ENCODE data around the gene CD44.
"Not testable (repeated sequence)": the region's sequence is repeated elsewhere in the genome, so short reads cannot be mapped to it uniquely, and the experiment has no call there.

CD44 gene

GRCh38 chr11:35138943-35139721 lies at the start of gene CD44:
Gene CD44, plus strand, starts transcription at chr11:35139171. Its CDS starts 133 bp downstream, at chr11:35139304.
- DNase-seq (ENCODE audit: low read depth in 3 of 3) = peak in 1 of 3 donors; percentile 35

DNA sequence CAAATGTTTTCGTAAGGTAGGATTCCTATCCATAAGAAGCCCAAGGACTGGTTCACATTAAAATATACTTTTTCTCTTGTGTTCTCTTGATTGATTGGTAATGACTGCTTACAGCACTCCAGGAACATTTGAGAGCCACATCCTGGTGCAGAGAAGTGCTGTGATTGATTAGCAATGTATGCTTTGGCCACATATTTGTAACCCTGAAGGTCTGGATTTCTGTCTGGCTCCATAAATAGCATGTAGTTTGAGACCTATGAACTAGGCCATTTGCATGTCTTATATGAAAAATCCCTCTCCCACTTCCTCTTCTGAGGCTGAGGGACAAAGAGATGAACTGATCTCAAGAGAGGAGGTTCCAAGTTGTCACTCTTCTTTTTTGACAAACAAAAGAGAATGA lies 49.3 kb upstream of the CD44 start:
- no peak for DNase-seq (ENCODE audit: low read depth in 3 of 3)

DNA sequence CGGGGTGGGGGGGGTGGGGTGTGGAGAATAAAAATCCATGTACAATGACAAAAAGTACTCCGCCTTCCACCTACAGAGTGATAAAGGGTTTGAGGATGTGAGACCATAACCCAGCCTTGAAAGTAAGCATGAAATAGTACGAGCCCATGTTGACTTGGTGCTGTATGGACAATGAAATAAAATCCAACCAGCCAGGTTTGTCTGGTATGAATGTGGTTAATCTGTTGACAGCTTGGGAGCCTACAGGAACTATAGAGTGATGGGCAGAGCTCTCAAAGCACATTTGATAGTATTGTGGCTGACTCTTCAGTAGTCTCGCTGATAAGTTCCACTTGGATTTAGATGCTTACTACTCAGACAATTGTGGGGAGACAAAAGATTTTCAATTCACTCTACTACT lies 48.8 kb upstream of the CD44 start:
- no peak for DNase-seq (ENCODE audit: low read depth in 3 of 3)

DNA sequence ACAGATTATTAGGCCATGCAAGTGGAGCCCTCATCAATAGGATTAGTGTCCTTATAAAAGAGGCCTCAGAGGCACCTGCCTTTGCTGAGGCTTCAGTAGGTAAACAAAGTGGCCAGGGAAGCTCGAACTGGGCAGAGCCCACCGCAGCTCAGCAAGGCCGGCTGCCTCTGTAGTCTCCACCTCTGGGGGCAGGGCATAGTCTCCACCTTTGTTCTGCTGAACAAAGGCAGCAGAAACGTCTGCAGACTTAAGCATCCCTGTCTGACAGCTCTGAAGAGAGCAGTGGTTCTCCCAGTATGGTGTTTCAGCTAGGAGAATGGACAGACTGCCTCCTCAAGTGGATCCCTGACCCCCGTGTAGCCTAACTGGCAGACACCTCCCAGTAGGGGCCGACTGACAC lies 48.0 kb upstream of the CD44 start:
- DNase-seq (ENCODE audit: low read depth in 3 of 3) = not testable (repeated sequence)

DNA sequence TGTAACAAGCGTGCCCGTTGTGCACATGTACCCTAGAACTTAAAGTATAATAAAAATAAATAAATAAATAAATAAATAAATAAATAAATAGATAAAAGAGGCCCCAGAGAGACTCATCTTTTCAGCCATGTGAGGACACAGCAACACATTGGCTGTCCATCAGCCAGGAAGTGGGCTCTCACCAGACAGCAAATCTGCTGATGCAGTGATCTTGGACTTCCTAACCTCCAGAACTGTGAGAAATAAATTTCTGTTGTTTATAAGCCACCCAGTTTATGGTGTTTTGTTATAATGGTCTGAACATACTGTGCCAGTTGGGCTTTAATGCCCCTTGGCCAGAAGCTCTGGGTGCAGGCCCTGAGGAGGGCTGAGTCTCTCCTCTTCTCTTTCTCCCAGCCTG lies 42.2 kb upstream of the CD44 start:
- no peak for DNase-seq (ENCODE audit: low read depth in 3 of 3)

DNA sequence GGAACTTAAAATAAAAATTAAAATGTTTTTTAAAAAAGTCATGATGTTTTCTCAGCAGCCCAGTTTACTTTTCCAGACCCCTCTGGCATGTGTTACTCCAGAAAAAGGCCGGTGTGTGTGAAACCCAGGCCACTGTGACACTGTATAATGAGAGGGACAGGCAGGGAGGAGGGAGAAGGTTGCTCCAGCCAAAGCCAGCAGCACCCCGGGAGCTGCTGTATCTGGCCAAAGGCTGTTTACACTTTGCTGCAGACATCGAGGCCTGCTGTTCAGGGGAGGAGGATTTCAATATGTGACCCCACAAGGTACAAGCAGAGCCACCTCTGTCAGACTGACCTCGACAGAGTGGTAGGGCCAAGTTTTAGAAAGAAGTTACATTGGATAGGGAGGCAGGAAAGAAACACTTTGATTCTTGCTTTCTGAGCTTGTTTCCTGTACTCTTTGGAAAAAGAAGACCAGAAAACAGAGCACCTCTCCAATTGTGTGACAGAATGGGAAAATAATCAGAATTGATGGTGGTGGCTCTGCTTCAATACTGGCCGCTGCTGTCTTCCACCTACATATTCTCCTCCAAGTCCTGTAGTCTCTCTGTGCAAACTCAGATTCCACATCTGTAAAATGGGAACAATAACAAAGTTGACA lies 41.0 kb upstream of the CD44 start:
- no peak for DNase-seq (ENCODE audit: low read depth in 3 of 3)

GRCh38 chr11:35098855-35099254 lies 40.1 kb upstream of the CD44 start:
- no peak for DNase-seq (ENCODE audit: low read depth in 3 of 3)

- no peak for DNase-seq (ENCODE audit: low read depth in 3 of 3)
Observed at GRCh38 chr11:35099278-35100012, 39.5 kb upstream of the CD44 start.

- DNase-seq (ENCODE audit: low read depth in 3 of 3) = no peak
Observed at GRCh38 chr11:35100013-35100383, 39.0 kb upstream of the CD44 start.

- no peak for DNase-seq (ENCODE audit: low read depth in 3 of 3)
Observed at GRCh38 chr11:35101223-35101622, 37.7 kb upstream of the CD44 start.

GRCh38 chr11:35102267-35102666 lies 36.7 kb upstream of the CD44 start:
- DNase-seq (ENCODE audit: low read depth in 3 of 3) = no peak

DNA sequence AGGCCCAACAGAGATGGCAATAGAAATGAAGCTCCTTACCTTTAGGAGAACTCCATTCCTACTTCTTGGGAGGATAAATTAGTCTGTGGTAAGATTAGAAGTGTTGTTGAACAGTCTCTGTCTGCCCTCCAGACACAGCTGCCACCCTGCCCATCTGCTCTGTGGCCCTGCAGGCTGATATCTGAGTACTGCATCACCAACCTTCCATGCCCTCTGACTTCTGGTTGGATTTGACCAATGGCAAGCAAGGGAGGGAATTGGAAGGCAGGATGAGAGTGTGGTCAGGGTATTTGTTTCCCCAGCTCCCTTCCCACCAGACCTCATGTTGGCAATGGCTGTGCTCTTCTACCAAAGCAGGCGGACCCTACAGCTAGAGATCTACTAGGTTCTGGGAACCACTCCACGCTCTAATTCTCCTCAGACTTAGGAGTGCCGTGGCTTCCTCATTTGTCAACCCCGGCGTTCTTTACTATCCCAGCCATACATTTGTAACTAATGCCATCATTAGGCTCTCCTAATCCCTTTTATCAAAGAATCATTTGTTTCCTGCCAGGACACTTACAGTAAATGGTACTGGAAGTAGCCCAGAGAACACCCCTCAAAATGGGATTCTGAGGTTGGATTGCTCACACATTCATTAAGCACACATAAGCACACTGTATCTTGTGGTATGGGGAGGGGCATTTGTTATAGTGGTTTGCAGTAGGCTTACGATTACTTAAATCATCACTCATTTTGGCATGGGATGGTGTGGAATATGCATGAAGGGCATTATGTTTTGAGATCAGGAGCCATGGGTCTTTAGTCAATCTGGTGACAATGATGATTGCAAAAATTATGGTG lies 35.4 kb upstream of the CD44 start:
- no peak for DNase-seq (ENCODE audit: low read depth in 3 of 3)

DNA sequence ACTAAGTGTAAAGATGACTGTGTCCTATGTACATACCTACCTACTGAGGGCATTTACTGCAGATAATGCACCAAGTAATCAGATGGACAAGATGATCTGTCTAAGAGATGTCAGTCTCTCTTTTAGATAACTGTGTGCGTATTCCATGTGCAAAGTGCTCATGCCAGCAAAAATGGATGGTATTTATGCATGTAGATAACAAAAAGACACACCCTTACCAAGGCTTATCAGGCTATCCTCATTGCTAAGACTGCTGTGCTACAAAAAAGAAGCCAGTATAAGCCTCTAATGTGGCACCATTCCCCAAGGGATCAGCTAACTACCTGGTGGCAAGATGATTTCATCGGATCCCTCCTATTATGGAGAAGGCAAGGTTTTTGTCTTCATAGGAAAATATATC lies 34.3 kb upstream of the CD44 start:
- no peak for DNase-seq (ENCODE audit: low read depth in 3 of 3)

DNA sequence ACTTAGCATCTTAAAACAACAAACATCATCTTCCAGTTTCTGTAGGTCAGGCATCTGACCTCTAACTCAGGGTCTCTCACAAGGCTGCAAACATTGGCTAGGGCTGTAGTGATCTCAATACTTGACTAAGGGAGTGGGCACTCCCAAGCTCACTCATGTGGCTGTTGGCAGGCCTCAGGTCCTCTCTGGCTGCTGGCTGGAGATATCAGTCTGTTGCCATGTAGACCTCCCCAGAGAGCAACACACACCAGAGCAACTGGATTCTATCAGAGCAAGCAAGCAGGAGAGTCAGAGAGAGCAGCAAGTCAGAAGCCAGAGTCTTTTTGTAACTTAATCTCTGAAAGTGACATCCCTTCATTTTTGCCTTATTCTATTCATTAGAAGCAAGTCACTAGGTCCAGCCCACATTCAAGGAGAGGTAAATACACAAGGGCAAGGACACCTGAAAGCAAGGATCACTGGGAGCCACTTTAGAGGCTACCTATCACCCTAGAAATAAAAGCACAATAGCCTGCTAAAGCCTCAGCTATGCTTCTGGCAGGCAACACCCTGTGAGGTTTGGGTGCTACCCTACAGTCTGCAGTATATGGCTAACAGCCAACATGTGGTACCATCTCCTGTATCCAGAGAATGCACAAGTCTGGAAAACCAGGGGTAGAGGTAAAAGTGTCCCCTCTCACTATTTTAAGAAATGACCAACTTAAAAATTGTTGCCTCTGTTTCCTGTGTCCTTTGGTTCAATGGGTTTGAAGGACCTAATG lies 33.5 kb upstream of the CD44 start:
- no peak for DNase-seq (ENCODE audit: low read depth in 3 of 3)

DNA sequence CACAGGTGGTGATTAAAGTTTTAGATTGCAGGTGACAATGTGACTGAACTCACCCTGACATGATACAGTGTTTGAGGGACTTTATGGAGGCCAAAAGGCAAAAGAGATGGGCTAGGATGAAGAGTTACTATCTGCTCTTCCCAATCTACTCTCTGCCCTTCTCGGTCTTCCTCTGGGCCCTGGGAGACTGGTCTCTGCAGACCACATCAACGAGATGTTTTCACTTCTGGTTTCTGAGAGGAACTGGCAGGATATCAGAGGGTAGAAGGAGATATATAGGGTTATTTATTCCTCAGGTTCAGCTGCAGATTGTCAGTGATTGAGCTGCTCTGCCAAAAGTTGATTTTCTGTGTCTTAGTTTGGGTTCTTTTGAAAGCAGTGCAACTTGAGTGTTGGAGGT lies 32.4 kb upstream of the CD44 start:
- no peak for DNase-seq (ENCODE audit: low read depth in 3 of 3)

DNA sequence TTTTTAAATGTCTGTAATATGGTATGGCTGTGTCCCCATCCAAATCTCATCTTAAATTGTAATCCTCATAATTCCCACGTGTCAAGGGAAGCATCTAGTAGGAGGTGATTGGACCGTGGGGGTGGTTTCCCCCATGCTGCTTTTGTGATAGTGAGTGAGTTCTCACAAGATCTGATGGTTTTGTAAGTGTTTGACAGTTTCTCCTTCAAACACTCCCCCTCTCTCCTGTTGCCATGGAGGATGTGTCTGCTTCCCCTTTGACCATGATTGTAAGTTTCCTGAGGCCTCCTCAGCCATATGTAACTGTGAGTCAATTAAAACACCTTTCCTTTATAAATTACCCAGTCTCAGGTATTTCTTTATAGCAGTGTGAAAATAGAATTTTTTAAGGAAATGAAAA lies 31.1 kb upstream of the CD44 start:
- DNase-seq (ENCODE audit: low read depth in 3 of 3) = no peak

DNA sequence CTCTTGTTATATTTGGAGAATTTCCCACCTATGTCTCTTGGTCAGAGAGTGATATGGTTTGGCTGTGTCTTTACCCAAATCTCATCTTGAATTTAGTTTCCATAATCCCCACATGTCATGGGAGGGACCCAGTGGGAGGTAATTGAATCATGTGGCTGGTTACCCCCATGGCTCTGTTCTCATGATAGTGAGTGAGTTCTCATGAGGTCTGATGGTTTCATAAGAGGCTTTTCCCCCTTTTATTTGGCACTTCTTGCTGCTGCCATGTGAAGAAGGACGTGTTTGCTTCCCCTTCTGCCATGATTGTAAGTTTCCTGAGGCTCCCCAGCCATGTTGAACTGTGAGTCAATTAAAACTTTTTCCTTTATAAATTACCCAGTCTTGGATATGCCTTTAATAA lies 30.6 kb upstream of the CD44 start:
- DNase-seq (ENCODE audit: low read depth in 3 of 3) = not testable (repeated sequence)

DNA sequence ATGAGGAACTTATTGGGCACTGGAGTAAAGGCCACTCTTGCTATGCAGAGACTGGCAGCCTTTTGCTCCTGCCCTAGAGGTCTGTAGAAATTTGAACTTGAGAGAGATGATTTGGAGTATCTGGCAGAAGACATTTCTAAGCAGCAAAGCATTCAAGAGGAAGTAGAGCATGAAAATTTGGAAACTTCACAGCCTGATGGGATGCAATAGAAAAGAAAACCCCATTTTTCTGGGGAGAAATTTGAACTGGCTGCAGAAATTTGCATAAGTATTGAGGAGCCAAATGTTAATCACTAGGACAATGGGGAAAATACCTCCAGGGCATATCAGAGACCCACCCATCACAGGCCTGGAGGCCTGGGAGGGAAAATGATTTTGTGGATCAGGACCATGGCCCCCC lies 29.9 kb upstream of the CD44 start:
- DNase-seq (ENCODE audit: low read depth in 3 of 3) = no peak

GRCh38 chr11:35109827-35110226 lies 29.1 kb upstream of the CD44 start:
- no peak for DNase-seq (ENCODE audit: low read depth in 3 of 3)

GRCh38 chr11:35111161-35112055 lies 27.6 kb upstream of the CD44 start:
- no peak for DNase-seq (ENCODE audit: low read depth in 3 of 3)

Measured in stimulated activated CD4-positive, alpha-beta T cell treated with anti-CD3 and anti-CD28 coated beads, TNF-alpha, amount 100 ng/mL, for 48 hours (primary cell).